H1 (cell line): ENCODE data around the gene EPSTI1.

Source experiments
- GTF2F1 ChIP-seq: IDR thresholded peaks from 2 replicates; pipeline ENCODE4 v1.6.1; 2012; ENCODE audit warnings: low read depth, low read length, improper control_type of control experiment, borderline replicate concordance
- POLR2AphosphoS5 ChIP-seq: IDR thresholded peaks from 2 replicates; pipeline ENCODE4 v1.6.1; 2011; ENCODE audit warnings: low read depth, low read length
- RXRA ChIP-seq: IDR thresholded peaks from 2 replicates; pipeline ENCODE4 v1.6.1; 2011; ENCODE audit warnings: low read depth, mild to moderate bottlenecking, low read length, moderate library complexity; ENCODE audit not compliant: insufficient read depth
- TCF12 ChIP-seq: IDR thresholded peaks from 2 replicates; pipeline ENCODE4 v1.6.1; 2011; ENCODE audit warnings: low read depth, mild to moderate bottlenecking, low read length
- TF ChIP-seq, protein P1 (sequence below), 3 experiments: IDR thresholded peaks; 1 replicate in 2 of 3; 2 replicates in 1 of 3; pipeline versions ENCODE4 v1.5.1 to v1.6.1; 2011; ENCODE audit warnings: low read length in 3 of 3, mild to moderate bottlenecking in 3 of 3, inconsistent platforms in 2 of 3, low read depth in 1 of 3, moderate library complexity in 1 of 3; ENCODE audit not compliant: insufficient read depth in 1 of 3; ENCODE audit errors: control extremely low read depth in 1 of 3
- TF ChIP-seq, protein P2 (sequence below): IDR thresholded peaks from 2 replicates; pipeline ENCODE4 v1.6.1; 2012; ENCODE audit warnings: inconsistent platforms

DNA sequence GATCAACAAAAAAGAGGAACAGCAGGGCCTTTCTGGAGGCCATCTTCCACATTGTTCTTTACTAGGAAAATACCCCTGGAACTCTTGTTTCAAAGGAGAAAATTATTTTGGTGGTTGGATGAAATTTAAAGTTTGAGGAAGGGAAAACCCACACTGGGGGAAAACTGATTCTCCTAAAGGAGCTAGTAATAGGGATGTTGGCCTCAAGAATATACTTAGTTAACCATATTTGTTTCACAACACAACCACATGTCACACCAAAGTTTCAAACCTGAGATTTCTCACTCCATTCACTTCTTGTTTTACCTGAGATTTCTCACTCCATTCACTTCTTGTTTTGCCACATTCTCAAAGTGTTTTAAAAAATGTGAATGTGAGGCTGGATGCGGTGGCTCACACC, 2.8 kb upstream of the EPSTI1 start:
- TF ChIP-seq, protein P1, sequence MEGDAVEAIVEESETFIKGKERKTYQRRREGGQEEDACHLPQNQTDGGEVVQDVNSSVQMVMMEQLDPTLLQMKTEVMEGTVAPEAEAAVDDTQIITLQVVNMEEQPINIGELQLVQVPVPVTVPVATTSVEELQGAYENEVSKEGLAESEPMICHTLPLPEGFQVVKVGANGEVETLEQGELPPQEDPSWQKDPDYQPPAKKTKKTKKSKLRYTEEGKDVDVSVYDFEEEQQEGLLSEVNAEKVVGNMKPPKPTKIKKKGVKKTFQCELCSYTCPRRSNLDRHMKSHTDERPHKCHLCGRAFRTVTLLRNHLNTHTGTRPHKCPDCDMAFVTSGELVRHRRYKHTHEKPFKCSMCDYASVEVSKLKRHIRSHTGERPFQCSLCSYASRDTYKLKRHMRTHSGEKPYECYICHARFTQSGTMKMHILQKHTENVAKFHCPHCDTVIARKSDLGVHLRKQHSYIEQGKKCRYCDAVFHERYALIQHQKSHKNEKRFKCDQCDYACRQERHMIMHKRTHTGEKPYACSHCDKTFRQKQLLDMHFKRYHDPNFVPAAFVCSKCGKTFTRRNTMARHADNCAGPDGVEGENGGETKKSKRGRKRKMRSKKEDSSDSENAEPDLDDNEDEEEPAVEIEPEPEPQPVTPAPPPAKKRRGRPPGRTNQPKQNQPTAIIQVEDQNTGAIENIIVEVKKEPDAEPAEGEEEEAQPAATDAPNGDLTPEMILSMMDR (IDR thresholded peaks at IDR 0.05; ENCODE audit: control extremely low read depth in 1 of 3, insufficient read depth in 1 of 3, low read depth in 1 of 3, low read length in 3 of 3): no peak
- no peak for TF ChIP-seq GTF2F1
- TF ChIP-seq POLR2AphosphoS5: no peak
- no peak for TF ChIP-seq TCF12
- TF ChIP-seq, protein P2, sequence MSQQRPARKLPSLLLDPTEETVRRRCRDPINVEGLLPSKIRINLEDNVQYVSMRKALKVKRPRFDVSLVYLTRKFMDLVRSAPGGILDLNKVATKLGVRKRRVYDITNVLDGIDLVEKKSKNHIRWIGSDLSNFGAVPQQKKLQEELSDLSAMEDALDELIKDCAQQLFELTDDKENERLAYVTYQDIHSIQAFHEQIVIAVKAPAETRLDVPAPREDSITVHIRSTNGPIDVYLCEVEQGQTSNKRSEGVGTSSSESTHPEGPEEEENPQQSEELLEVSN: no peak
- TF ChIP-seq RXRA: no peak
